Medulla oblongata (tissue), 1 donor: ENCODE results near the gene CHRNA1.

Experiments used
- DNase-seq: peaks from one replicate; pipeline ENCODE4 v3.0.0-alpha.2; 2015; ENCODE audit errors: extremely low spot score

Gene CHRNA1

DNA sequence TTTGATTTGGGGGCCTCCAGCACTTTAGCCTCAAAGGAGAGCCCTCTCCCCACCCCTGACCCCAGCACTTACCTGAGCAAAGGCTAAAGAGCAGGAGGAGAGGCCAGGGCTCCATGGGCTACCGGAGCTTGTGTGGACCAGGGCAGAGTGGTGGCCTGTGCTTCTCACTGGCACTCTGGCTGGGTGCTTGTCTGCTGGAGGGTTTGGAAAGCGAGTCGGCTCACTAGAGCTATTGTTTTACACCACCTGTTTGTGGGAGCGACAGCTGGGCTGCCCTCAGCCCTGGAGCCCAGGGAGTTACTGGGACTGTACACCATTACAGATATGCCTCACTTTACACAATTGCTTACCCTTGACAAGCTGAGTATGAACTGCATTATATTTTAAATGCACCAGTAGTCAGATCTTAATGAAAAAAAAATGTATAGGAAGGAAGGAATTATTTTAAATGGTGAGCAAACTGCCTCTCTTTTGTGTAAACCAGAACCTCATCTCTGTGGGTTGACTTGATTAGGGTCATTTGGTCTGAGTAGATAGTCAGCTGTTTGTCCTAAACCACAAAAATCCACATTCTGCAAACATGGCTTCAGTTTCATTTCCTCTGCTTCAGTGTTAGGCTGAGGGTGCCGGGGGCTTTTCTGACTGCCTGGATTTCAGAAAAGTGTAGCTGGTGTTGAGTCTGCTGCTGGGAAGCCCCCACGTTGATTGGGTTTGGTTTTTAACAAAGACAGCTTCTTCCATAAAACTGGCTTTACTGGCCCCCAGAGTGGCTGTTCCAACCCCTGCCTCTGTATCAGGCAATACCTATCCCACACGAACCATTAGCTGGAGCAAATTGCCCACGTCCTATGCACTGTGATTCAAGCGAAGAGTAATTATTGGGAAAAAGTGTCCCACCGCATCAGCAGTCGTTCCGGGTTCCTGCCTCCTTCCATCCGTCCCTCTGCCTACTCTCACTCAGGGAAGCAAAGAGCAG is at the start of gene CHRNA1:
TSS of gene CHRNA1 (minus strand) at position 193 of the 976 bp plus-strand sequence. CDS start at position 115, 78 bp downstream.
- no peak for DNase-seq

DNA sequence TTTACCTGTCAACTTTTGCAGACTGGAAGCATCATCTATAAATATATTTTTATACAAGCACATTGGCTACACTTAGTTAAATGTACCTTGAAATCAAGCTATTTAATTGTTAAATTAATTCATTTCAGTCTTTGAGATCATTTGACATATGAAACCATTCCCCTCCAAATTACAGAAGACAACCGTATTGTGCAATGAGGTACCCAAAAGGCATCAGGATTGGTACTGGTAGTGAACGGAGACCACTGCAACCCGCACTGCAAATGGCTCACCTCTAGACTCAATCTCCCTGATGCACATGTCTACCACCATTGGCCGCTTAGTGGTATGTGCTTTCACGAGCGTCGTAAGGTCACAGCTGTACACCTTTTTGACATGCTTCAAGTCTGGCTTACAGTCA is 47.8 kb upstream of the CHRNA1 start:
- DNase-seq = no peak

DNA sequence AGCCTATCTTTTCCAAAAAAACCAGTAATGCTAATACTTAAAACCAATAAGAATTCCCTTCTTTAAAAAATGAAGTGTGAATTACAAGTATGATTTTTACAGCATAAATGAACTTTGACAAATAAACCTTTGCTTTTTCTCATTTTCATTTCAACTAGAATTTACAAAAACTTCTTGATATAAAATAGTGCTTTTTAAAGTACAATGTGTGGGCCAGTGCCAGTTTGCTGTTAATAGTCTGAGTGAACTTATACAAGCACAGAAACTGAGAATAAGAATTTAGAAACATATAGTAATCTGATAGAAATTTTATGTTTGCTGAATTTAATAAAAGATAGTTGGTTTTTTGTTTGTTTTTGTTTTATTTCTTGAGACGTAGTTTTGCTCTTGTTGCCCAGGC is 43.7 kb upstream of the CHRNA1 start:
- no peak for DNase-seq

DNA sequence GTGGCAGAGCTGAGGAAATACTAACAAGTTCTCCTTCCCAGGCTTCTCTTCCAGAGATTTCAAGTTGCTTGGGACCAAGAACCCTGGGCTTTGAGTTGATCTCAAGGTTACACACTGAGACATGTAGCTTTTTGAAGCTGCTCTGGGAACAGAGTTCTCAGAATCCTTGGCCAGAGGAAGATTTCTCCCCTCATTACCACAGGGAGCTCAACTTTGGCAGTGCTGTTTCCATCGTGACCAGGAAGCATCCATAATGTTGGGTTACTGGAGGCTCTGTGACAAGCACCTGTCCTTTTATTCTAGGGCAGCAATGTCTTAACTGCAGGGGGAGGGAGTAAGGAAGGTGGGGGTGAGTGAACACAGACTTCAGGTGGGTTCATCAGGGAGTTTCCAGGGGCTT is 41.5 kb upstream of the CHRNA1 start:
- DNase-seq = no peak

DNA sequence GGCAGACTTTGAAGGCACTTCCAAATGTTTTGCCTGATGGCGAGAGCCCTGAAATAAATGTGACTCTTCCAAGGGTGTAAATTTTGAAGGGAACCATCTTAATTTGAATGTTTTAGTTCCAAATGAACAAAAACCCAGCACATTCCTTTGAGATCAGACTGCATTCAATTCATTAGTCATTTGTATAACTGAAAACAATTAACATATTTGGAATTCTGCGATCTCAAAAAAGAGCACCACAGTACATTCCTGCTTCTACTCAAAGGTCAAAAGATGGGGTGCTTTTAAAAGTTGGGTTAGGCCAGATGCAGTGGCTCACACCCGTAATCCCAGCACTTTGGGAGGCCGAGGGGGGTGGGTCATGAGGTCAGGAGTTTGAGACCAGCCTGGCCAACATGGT is 38.2 kb upstream of the CHRNA1 start:
- no peak for DNase-seq

DNA sequence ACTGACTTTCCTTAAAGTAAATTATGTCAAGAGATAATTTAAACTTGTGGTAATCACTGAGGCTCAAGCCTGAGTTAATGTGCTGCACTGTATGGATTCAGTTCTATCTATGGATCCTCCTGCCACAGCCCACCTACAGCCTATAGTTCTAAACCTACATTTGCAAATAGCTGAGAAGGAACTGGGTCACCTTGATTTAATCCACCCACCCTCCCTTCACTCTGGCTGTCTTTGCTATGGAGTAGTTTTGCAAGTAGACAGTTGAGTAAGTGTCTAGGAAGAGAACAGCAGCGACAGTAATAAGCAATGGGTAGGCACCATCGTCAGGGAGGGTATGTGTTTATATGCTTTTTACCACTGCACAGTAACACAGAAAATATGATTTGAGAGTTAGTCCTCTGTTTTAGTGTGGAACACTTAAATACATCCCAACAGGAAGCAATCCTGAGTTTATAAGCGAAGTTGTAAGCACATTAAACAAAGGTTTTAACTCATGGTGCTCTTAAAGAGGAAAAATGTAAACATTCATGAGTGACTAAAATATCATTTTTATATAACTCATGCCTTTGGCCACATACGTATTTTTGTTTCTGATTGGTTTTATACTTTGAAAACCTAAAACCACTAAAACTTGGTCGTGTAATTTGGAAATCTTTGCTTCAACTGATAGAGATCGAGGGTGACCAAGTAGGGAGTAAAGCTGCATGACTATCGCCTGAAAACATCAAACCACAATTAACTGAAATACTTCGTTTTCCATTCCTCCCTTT is 36.3 kb upstream of the CHRNA1 start:
- no peak for DNase-seq

DNA sequence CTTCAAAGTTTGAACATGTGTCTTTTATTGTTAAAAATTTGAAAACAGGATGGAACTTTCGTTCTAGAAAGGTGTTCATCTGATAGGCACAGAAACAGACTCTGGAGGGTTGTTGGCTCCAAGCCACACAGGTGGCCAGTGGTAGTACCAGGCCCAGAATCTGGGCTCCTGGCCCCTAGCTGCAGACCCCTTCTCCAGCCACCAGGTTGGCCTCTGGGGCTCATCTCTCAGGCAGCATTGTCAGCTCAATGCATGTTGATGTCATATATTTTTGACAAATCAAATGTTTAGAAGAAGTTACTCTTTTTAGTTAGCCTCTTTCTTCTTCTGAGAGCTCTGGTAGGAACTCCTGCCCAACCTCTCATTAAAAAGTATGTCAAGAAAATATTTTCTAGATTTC is 34.5 kb upstream of the CHRNA1 start:
- DNase-seq = no peak

DNA sequence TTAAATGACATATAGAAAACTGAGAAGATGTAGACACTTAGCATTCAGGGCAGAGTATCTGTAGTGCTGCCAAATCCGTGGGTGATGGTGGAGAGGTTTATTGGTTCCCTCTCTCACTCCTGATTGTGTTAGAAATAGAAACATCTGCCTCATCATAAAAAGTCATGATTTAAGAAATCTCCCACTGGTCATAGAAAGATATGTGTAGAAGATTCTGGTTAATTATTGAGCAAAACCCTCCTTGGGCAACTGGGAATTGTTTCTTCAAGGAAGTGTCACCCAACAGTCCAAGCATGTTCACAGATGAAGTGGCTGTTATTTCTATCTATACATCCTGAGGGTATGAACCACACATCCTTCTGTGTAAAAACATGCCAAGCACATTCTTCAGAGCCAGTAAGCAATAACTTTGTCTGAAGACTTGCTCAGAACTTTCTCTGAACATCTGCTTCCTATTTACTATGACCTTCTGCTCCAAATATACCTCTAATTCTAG is 33.6 kb upstream of the CHRNA1 start:
- no peak for DNase-seq

DNA sequence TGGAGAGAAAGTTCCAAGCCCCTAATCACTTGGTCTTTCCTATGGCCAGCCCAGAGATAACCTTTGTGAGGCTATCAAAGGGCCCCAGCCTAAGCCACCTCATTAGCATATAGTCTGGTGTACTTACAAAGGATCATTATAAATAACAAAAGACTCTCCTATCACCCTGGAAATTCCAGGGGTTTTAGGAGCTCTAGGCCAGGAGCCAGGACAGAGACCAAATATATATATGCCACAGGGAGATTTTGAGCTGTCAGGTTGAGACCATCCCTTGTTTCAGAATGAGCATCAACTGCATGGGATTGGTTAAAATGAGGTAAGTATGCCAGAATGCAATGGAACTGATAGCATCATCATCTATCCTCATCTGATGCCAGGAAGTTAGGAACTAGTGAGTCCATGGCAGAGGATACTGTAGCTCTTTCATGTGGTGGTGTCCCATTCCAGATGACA is 32.1 kb upstream of the CHRNA1 start:
- no peak for DNase-seq

DNA sequence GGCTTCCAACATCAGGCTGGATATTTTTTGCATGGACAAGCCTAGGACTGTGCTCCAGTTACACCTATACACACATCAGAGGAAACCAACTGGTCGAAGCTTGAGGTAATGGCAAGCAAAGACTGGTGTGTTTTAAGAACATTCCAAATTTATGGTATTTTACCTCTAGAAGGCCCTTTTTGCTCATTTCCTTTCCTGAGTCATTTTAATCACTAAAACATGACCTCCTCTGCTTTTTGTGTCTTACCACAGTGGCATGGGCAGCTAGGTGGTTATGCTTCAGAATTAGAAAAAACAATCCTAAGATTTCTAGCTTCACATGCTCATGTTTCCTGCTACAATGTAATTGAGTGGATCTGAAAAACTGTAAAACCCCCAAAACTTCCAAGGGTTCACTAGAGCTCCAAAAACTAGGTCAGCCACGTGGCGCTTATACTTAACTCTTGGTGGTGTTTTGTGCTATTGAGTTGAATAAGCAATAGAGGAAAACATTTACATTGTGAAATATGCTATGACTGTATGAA is 30.6 kb upstream of the CHRNA1 start:
- DNase-seq = no peak

DNA sequence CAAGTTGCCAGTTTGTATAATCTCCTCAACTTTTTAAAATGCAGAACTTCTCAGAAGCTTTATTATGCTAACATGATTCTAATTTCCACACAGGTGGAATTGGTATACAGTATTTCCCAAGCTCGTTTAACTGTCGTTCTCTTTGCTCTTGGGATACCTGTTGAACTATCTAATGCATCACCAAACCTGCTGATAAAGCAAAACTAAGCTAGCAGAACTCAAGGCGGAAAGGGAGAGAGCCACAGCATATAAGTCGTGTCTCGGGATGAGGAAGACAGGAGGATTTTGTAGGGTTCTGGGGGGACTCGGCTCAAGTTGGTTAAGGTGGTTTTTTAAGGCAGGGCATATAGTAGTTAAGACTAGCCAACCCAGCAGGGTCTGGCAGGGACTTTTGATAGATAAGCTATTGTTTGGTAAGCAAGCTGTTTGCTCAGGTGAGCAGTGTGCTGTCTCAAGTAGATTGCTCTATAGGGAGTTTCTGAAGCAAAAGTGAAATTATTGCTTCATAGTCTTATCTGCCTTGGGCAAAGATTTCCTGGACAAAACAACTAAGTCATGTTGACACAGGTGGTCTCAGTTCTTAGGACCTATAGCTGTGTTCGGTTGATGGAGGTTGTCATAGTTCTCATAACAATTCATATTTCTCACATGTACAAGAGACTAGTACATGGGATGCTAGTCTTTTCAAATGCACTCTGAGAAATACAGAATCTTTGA is 28.2 kb upstream of the CHRNA1 start:
- DNase-seq = no peak

DNA sequence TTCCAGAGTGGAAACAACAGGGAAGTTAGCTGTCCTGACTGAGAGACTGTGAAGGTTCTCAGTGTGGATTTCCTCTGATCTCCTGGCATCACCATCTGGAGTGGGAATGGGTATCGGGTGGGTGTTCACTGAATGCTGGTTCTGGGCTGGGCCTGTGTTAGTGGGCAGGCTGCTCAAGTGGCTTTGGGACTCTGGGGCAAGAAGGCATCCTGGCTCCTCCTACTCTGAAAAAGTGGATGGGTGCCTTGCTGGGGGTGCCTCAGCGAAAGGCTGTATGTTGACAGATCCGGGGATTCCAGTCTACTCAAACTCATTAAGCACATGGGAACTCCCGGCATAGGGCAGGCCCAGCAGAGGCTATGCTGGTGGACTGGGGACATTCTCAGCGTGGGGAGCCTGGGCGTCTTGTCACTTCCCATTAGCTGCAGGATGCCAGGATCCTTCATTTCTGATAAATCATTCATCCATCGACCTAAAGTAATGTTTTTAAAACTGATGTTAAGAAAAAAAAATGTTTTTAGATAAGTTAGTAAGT is 27.5 kb upstream of the CHRNA1 start:
- no peak for DNase-seq

DNA sequence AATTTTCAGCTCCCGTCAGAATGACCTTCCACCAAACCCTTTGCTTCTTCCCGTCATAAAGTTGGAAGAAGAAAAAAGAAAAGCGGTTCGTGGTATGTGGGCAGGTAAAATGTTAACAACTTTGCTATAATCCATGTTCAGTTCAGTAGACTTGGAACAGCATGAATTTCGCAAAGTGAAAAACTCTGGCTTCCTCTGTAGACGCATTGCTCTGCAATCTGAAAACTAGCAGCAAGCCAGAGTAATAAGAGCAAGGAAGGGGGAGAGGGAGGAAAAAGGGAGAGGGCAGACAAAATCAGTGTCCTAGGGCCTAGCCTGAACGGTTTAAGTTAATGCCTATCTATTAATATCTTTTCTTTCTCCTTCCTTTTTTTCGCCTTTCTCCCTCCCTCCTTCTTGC is 26.7 kb upstream of the CHRNA1 start:
- DNase-seq = no peak

DNA sequence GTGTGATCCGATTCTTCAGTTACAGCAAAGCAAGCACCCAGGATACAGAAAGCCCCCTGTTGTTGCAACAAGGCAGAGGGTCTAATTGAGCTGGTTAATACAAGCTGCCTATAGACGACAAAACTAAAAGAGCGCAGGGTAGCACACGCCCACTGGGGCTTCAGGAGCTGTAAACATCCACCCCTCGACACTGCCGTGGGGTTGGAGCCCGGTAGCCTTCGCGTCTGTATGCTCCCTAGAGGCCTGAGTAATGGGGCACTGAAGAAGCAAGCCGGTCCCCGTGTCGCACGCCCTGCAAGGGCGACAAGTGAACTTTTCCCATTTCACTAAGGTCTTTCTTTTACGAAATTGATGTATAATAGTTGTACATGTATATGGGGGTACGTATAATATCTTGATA is 24.7 kb upstream of the CHRNA1 start:
- DNase-seq = no peak

DNA sequence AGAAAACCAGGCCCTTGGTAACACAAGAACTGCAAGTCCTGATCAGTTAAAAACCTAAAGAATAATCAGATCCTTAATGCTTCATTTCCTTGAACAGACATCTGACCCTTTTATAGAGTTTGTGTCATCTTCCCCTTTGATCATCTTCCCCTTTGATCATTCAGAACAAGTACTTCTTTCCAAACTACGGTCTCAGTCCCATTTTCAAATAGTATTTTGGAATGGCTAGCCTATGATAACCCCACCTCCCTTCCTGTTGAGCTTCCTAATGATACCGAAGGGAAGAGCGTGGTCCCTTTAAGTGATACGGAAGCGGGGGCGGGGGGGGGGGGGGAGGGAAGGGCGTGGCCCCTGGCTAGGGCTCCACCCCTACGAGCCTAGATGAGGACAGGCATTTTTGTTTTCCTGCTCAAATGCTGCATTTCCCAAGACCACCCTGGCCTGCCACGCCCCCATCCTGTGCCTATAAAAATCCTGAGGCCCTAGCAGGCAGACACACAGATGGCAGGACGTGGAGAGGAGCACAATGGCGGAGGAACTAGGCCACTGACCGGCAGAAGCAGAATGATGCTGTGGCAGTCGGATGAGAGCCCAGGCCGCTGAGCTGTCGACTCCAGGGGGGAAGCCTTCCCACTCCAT is 24.1 kb upstream of the CHRNA1 start:
- no peak for DNase-seq

DNA sequence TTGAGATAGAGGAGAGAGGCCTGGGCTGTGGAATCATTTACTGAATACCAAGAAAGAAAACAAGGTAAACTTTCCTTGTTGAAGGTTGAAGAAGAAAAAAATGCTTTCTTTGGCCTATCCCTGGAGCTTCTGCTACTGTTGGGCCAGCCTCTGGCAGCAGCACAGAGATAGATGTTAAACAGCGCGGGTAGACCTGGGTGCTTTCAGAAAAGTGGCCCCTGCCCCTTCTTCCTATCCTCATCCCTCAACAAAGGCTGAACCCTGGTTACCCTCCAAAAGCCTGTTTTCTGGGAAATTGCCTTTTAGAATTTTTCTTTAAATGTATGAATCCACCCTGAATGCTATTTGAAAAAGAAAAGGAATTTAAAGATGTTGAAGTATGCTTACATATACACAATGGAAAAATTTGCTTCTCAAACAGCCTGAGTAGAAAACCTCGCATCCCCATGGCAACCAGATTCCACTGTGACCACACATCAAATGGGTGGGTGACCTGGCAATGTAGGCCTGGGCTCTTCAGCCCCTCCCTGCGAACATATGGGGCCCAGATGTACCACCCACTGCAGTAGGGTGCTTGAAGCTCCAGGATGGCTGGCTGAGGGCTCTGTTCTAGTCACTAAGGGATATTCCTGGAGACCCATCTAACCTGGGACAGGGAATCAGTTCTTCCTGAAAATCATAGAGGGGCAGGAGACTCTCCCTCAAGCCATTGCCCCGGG is 23.4 kb upstream of the CHRNA1 start:
- DNase-seq = no peak

DNA sequence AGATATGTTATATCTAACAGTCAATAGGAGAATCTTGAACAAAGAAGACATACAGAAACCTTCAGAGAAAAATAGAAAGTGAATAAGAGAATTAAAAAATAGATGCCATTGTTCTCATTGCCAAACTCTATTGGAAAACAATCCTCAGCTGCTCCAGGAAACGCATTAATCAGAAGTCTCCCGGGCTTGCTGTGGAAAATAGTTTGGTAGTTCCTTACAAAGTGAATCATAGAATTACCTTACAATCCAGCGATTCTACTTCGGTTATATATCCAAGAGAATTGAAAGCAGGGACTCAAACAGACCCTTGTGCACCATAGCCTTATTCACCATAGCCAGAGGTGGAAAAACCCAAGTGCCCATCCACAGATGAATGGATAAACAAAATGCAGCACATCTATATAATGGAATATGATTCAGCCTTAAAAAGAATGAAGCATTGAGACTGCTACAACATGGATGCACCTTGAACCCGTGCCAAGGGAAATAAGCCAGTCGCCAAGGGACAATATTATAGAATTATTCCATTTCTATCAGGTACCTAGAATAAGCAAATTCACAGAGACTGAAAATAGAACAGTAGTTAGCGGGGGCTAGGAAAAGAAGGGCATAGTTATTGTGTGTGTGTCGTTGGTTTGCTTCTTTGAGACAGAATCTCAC is 21.9 kb upstream of the CHRNA1 start:
- no peak for DNase-seq

DNA sequence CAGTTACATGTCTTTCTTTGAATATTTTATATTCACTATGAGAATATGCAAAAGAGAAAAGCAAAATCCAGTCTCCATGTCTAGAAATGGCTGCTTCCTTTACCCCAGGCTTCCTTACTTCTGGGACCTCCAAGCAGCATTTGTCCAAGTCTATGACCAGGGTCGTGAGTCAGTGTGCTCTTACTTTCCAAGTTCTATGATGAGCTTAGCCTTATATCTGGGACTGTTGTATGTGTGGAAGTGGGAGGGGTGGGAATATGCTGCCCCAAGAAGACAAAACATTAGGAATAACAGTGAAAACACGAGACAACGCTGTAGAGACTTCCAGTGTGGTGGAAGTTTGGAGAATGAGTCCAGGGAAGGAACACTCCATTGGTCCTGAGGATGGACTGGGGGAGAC is 21.2 kb upstream of the CHRNA1 start:
- no peak for DNase-seq

DNA sequence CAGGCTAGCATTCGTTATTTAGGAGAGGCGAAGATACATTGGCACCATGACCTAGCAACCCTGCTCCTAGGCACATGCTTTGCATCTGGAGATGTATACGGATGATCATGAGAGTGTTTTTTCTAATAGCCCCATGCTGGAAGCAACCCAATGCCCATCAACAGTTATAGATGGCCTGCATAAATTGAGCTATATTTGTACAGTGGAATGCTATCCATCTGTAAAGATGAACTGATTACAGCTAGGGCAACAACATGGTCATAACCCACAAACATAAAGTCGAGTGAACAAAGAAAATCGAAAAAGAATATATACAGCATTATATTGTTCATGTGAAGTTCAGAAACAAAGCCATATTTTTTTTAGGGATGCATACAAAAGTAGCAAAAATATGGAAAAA is 20.6 kb upstream of the CHRNA1 start:
- DNase-seq = no peak

DNA sequence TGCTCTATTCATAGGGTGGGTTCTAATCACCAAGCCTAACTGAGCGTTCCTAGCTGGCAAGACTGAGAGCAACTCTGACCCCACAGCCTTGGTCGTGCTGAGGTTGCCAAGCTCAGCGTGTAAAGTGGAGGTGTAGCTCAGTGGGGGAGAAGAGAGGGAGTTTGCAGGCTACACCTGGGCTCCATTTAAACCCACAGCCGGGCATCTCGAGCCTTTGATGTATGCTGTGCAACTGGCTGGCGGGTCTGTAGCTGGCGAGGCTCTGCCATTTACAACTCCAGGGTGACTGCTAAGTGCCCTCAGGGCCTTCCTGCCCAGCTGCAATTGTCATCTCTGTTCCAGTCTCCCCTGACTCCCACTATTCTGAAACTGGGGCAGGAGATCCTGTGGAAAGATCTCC is 20.0 kb upstream of the CHRNA1 start:
- DNase-seq = no peak
